GM23338 (cell line): ENCODE data around the gene ABCC9. TPM values are rescaled to one million over a fixed set of nuclear protein-coding genes. Genes with fewer than 3 reads are reported as not detected.
"Not testable (repeated sequence)": the region's sequence is repeated elsewhere in the genome, so short reads cannot be mapped to it uniquely, and the experiment has no call there.

Source experiments
- ATAC-seq: fragments of 200-7000 bp; cut with Tn5 transposase; 3 replicates; pipeline ENCODE4 v1.9.1; 2020
- DNase-seq: peaks from one replicate; pipeline ENCODE4 v3.0.0-alpha.2; 2015; ENCODE audit warnings: low spot score
- H2AFZ ChIP-seq: fragments of 200-600 bp; sonication (generic); 2 replicates; pipeline ENCODE4 v1.8.0; 2016; ENCODE audit warnings: antibody characterized with exemption, mild to moderate bottlenecking, moderate library complexity
- H3F3A ChIP-seq: fragments of 200-600 bp; sonication (generic); replicated peaks from 2 replicates; pipeline ENCODE4 v1.8.0; 2017; ENCODE audit warnings: antibody characterized with exemption, mixed run types, low read depth
- H3K27ac ChIP-seq: fragments of 200-600 bp; sonication (generic); 2 replicates; pipeline ENCODE4 v1.6.1; 2016; ENCODE audit warnings: low read depth
- H3K27me3 ChIP-seq: fragments of 200-600 bp; sonication (generic); 2 replicates; pipeline ENCODE4 v1.8.0; 2016; ENCODE audit warnings: mild to moderate bottlenecking, mixed run types, moderate library complexity; ENCODE audit not compliant: insufficient read depth
- H3K36me3 ChIP-seq: fragments of 200-600 bp; sonication (generic); 2 replicates; pipeline ENCODE4 v1.8.0; 2016; ENCODE audit warnings: mild to moderate bottlenecking; ENCODE audit not compliant: insufficient read depth
- H3K4me1 ChIP-seq: fragments of 200-600 bp; sonication (generic); 2 replicates; pipeline ENCODE4 v1.8.0; 2016; ENCODE audit warnings: mild to moderate bottlenecking, moderate library complexity; ENCODE audit not compliant: insufficient read depth
- H3K4me2 ChIP-seq: fragments of 200-600 bp; sonication (generic); 2 replicates; pipeline ENCODE4 v1.7.1; 2017; ENCODE audit warnings: mixed run types
- H3K4me3 ChIP-seq: fragments of 200-600 bp; sonication (generic); 2 replicates; pipeline ENCODE4 v1.6.1; 2016; ENCODE audit warnings: mixed run types
- H3K79me2 ChIP-seq: fragments of 200-600 bp; sonication (generic); replicated peaks from 2 replicates; pipeline ENCODE4 v1.8.0; 2017; ENCODE audit warnings: mild to moderate bottlenecking; ENCODE audit not compliant: insufficient read depth
- H3K9me2 ChIP-seq: fragments of 200-600 bp; sonication (generic); 2 replicates; pipeline ENCODE4 v1.8.0; 2017; ENCODE audit not compliant: insufficient read depth
- H4K20me1 ChIP-seq: fragments of 200-600 bp; sonication (generic); replicated peaks from 2 replicates; pipeline ENCODE4 v1.8.0; 2017; ENCODE audit warnings: mild to moderate bottlenecking; ENCODE audit not compliant: insufficient read depth
- H3K27ac Mint-ChIP-seq: 2 replicates; pipeline ENCODE4 v1.8.0; 2020; ENCODE audit warnings: inconsistent platforms, mild to moderate bottlenecking, moderate library complexity, mixed read lengths
- H3K27me3 Mint-ChIP-seq: 3 replicates; pipeline ENCODE4 v1.8.0; 2022; ENCODE audit warnings: low read depth, mild to moderate bottlenecking, moderate library complexity, mixed read lengths, inconsistent platforms; ENCODE audit not compliant: insufficient read depth, poor library complexity
- H3K36me3 Mint-ChIP-seq: 3 replicates; pipeline ENCODE4 v1.8.0; 2021; ENCODE audit warnings: low read depth, mild to moderate bottlenecking, inconsistent platforms, moderate library complexity, mixed read lengths
- H3K4me1 Mint-ChIP-seq: 3 replicates; pipeline ENCODE4 v1.8.0; 2020; ENCODE audit warnings: mild to moderate bottlenecking, inconsistent platforms, mixed read lengths
- H3K4me3 Mint-ChIP-seq: 3 replicates; pipeline ENCODE4 v1.8.0; 2021; ENCODE audit warnings: moderate library complexity, mild to moderate bottlenecking, inconsistent platforms, mixed read lengths
- H3K9me3 Mint-ChIP-seq: 3 replicates; pipeline ENCODE4 v1.8.0; 2020; ENCODE audit warnings: moderate library complexity, mild to moderate bottlenecking, inconsistent platforms, mixed read lengths
- CREB1 ChIP-seq: fragments of 250-450 bp; sonication (Bioruptor Pico); IDR thresholded peaks from 2 replicates; pipeline ENCODE4 v1.5.0; 2020; ENCODE audit warnings: low read depth, mild to moderate bottlenecking, moderate library complexity
- JUNB ChIP-seq: IDR thresholded peaks from one replicate; pipeline ENCODE4 v1.6.1; 2016; ENCODE audit warnings: antibody characterized with exemption; ENCODE audit not compliant: unreplicated experiment
- NANOG ChIP-seq: IDR thresholded peaks from 2 replicates; pipeline ENCODE4 v1.6.1; 2016; ENCODE audit warnings: antibody characterized with exemption, borderline replicate concordance
- POLR2AphosphoS5 ChIP-seq: IDR thresholded peaks from 2 replicates; pipeline ENCODE4 v1.6.1; 2016; ENCODE audit warnings: antibody characterized with exemption, low read depth
- STAT1 ChIP-seq: IDR thresholded peaks from one replicate; pipeline ENCODE4 v1.6.1; 2016; ENCODE audit warnings: antibody characterized with exemption; ENCODE audit not compliant: unreplicated experiment
- ZNF114 ChIP-seq: fragments of 250-450 bp; sonication (Bioruptor Pico); IDR thresholded peaks from 2 replicates; pipeline ENCODE4 v1.5.0; 2020; ENCODE audit warnings: mild to moderate bottlenecking, moderate library complexity
- polyA plus RNA-seq: library from polyadenylated mRNA; unstranded; fragments of >200 nt; fragmentation: Nextera tagmentation; extraction: Ambion mirVana; gene quantifications from 2 replicates; pipeline ENCODE4 v1.2.1, GENCODE V29; 2016
- total RNA-seq: library from RNA; depleted of rRNA; stranded (reverse); fragments of >200 nt; shearing (Covaris generic); gene quantifications from 2 replicates; pipeline ENCODE4 v1.2.3, GENCODE V29; 2014
- TF ChIP-seq, protein P1 (sequence below), 2 experiments: fragments of 200-600 bp in 1 of 2; sonication (generic) in 1 of 2; conservative IDR thresholded peaks; 2 replicates each; pipeline versions ENCODE4 v1.5.1 to v1.6.1; 2016 to 2017; ENCODE audit warnings: antibody characterized with exemption in 2 of 2, low read depth in 2 of 2, mild to moderate bottlenecking in 2 of 2, moderate library complexity in 1 of 2

The ABCC9 gene
- total and polyA plus RNA-seq, 2 experiments from 2014 or later, result not detected

DNA sequence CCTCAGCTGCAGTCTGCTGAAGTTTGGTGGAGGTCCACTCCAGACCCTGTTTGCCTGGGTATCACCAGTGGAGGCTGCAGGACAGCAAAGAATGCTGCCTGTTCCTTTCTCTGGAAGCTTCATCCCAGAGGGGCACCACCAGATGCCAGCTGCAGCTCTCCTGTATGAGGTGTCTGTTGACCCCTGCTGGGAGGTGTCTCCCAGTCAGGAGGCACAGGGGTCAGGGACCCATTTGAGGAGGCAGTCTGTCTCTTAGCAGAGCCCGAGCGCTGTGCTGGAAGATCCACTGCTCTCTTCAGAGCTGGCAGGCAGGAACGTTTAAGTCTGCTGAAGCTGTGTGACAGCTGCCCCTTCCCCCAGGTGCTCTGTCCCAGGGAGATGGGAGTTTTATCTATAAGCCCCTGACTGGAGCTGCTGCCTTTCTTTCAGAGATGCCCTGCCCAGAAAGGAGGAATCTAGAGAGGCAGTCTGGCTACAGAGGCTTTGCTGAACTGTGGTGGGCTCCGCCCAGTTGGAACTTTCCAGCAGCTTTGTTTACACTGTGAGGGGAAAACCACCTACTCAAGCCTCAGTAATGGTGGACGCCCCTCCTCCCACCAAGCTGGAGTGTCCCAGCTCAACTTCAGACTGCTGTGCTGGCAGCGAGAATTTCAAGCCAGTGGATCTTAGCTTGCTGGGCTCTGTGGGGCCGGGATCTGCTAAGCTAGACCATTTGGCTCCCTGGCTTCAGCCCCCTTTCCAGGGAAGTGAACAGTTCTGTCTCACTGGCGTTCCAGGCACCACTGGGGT lies 146.2 kb downstream of the ABCC9 start:
- not testable (repeated sequence) for H3F3A ChIP-seq, H3K9me3 Mint-ChIP-seq, H3K4me2 ChIP-seq, H3K27ac Mint-ChIP-seq, ATAC-seq, H3K9me2 ChIP-seq, H3K4me1 ChIP-seq, H3K36me3 ChIP-seq, H4K20me1 ChIP-seq, H3K4me3 Mint-ChIP-seq, H3K79me2 ChIP-seq, H3K4me1 Mint-ChIP-seq, DNase-seq, H3K27me3 ChIP-seq, H3K4me3 ChIP-seq, H3K36me3 Mint-ChIP-seq, H3K27ac ChIP-seq, H3K27me3 Mint-ChIP-seq
- H2AFZ ChIP-seq, result 0 out of 2 replicates have a peak overlapping the region, but pooled peaks have one; percentile 14

DNA sequence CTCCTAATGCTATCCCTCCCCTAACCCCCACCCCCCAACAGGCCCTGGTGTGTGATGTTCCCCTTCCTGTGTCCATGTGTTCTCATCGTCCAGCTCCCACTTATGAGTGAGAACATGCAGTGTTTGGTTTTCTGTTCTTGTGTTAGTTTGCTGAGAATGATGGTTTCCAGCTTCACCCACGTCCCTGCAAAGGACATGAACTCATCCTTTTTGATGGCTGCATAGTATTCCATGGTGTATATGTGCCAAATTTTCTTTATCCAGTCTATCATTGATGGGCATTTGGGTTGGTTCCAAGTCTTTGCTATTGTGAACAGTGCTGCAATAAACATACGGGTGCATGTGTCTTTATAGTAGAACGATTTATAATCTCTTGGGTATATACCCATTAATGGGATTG lies 151.5 kb downstream of the ABCC9 start:
- not testable (repeated sequence) for H2AFZ ChIP-seq, H3K9me3 Mint-ChIP-seq, H3K4me1 ChIP-seq, H3K4me1 Mint-ChIP-seq, H3K27me3 Mint-ChIP-seq, H4K20me1 ChIP-seq, H3K36me3 ChIP-seq, ATAC-seq, H3K4me3 Mint-ChIP-seq, H3F3A ChIP-seq, H3K27me3 ChIP-seq, H3K27ac Mint-ChIP-seq, H3K79me2 ChIP-seq, H3K4me2 ChIP-seq, DNase-seq, H3K9me2 ChIP-seq, H3K27ac ChIP-seq, H3K36me3 Mint-ChIP-seq, H3K4me3 ChIP-seq

DNA sequence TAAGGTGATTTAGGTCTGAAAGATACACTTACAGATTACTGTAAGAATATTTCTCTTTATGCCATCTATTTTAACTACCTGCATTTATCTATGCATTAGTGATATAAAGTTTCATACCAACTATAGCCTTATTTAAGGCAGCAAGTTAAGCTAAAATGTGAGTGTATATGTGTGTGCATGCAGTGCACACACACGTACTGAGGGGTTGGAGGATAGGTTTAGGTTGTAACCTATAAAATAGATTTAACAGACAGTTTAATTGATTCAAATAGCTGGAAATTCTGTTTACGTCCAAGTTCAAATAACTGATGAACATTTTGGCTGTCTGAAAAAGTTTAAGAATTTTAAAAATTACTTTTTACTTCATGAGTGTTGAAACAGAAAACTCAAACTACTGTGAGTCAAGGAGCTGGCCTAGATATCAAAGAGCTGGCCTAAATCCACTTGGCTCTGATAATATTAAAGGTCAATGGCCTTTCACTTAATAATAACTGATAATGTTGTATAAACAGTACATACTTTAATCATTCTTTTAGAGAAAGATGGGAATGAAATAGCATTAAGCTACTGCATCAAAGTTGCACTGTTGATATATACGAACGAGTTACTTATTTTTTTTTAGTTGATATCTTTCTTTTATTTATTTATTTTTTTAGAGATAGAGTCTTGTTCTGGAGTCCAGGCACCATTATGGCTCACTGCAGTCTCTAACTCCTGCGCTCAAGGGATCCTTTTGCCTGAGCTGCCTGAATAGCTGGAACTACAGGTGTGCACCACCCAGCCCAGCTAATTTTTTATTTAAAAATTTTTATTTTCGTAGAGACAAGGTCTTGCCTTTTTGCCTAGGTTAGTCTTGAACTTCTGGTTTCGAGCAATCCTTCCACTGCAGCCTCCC lies 152.9 kb downstream of the ABCC9 start:
- ATAC-seq, result no peak
- DNase-seq, result no peak
- Histone ChIP-seq H3F3A (no peaks in the 10 kb centered on the region), H3K79me2 (no peaks in the 10 kb centered on the region), H3K36me3 (no peaks in the 10 kb centered on the region), H3K27ac (no peak overlapping the region), H3K4me2 (no peak overlapping the region), H3K4me1 (no peaks in the 10 kb centered on the region), H3K27me3 (no peaks in the 10 kb centered on the region), H4K20me1 (no peaks in the 10 kb centered on the region), H3K9me2 (no peaks in the 10 kb centered on the region), H2AFZ (no peak overlapping the region), H3K4me3 (no peak overlapping the region)
- no peaks in the 10 kb centered on the region for H3K27me3 Mint-ChIP-seq
- H3K36me3 Mint-ChIP-seq, result no peaks in the 10 kb centered on the region
- no peak overlapping the region for H3K27ac Mint-ChIP-seq
- H3K4me3 Mint-ChIP-seq, result no peak overlapping the region
- H3K9me3 Mint-ChIP-seq, result peaks cover 6% of the 10 kb centered on the region; the same call in 1 of the 3 replicates
- H3K4me1 Mint-ChIP-seq, result no peaks in the 10 kb centered on the region
- no peak for TF ChIP-seq ZNF114
- TF ChIP-seq, protein P1, sequence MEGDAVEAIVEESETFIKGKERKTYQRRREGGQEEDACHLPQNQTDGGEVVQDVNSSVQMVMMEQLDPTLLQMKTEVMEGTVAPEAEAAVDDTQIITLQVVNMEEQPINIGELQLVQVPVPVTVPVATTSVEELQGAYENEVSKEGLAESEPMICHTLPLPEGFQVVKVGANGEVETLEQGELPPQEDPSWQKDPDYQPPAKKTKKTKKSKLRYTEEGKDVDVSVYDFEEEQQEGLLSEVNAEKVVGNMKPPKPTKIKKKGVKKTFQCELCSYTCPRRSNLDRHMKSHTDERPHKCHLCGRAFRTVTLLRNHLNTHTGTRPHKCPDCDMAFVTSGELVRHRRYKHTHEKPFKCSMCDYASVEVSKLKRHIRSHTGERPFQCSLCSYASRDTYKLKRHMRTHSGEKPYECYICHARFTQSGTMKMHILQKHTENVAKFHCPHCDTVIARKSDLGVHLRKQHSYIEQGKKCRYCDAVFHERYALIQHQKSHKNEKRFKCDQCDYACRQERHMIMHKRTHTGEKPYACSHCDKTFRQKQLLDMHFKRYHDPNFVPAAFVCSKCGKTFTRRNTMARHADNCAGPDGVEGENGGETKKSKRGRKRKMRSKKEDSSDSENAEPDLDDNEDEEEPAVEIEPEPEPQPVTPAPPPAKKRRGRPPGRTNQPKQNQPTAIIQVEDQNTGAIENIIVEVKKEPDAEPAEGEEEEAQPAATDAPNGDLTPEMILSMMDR (conservative IDR thresholded peaks at IDR 0.05; ENCODE audit: low read depth in 2 of 2), result no peak
- TF ChIP-seq POLR2AphosphoS5, result no peak
- TF ChIP-seq CREB1 (CRISPR knock-in tag), result no peak
- TF ChIP-seq STAT1, result no peak
- TF ChIP-seq JUNB, result no peak
- no peak for TF ChIP-seq NANOG
